Ishikawa (cell line): ENCODE data around the gene CDH13.

ENCODE experiments used
- CEBPB ChIP-seq: IDR thresholded peaks from 2 replicates; pipeline ENCODE4 v1.6.1; 2012
- CREB1 ChIP-seq: IDR thresholded peaks from 2 replicates; pipeline ENCODE4 v1.6.1; 2012; ENCODE audit warnings: low read depth
- EGR1 ChIP-seq: IDR thresholded peaks from 2 replicates; pipeline ENCODE4 v1.6.1; 2012
- EP300 ChIP-seq: IDR thresholded peaks from 2 replicates; pipeline ENCODE4 v1.6.1; 2012; ENCODE audit warnings: borderline replicate concordance
- FOXM1 ChIP-seq: IDR thresholded peaks from 2 replicates; pipeline ENCODE4 v1.6.1; 2012; ENCODE audit warnings: low read depth, borderline replicate concordance
- MAX ChIP-seq: IDR thresholded peaks from 2 replicates; pipeline ENCODE4 v1.6.1; 2012
- RAD21 ChIP-seq: IDR thresholded peaks from 2 replicates; pipeline ENCODE4 v1.6.1; 2012; ENCODE audit warnings: low read depth
- REST ChIP-seq: IDR thresholded peaks from 2 replicates; pipeline ENCODE4 v1.6.1; 2012; ENCODE audit warnings: low read depth, mild to moderate bottlenecking
- TAF1 ChIP-seq: IDR thresholded peaks from 2 replicates; pipeline ENCODE4 v1.6.1; 2012; ENCODE audit warnings: low read depth, mild to moderate bottlenecking
- TCF12 ChIP-seq: IDR thresholded peaks from 2 replicates; pipeline ENCODE4 v1.6.1; 2012; ENCODE audit warnings: low read depth
- TEAD4 ChIP-seq: IDR thresholded peaks from 2 replicates; pipeline ENCODE4 v1.6.1; 2012
- USF1 ChIP-seq: IDR thresholded peaks from 2 replicates; pipeline ENCODE4 v1.6.1; 2012
- YY1 ChIP-seq: IDR thresholded peaks from 2 replicates; pipeline ENCODE4 v1.6.1; 2012; ENCODE audit warnings: low read depth
- ZBTB7A ChIP-seq: IDR thresholded peaks from 2 replicates; pipeline ENCODE4 v1.6.1; 2012; ENCODE audit warnings: low read depth

- no peak for TF ChIP-seq EGR1
- TF ChIP-seq USF1, result no peak
- TF ChIP-seq CEBPB, result no peak
- TF ChIP-seq MAX, result no peak
- no peak for TF ChIP-seq EP300
- TF ChIP-seq YY1, result no peak
- TF ChIP-seq RAD21, result no peak
- TF ChIP-seq TEAD4, result no peak
- TF ChIP-seq CREB1, result no peak
- no peak for TF ChIP-seq REST
- no peak for TF ChIP-seq ZBTB7A
- TF ChIP-seq TAF1, result no peak
- no peak for TF ChIP-seq FOXM1
- TF ChIP-seq TCF12, result no peak
Observed at GRCh38 chr16:83224642-83225041, 597.9 kb downstream of the CDH13 start.
